HG03135 (cell line): ENCODE data around the gene TCAF2.
"Not testable (repeated sequence)": the region's sequence is repeated elsewhere in the genome, so short reads cannot be mapped to it uniquely, and the experiment has no call there.

ENCODE experiments used
- ATAC-seq: cut with Tn5 transposase; IDR thresholded peaks from one replicate; pipeline ENCODE4 v1.9.1; 2021; ENCODE audit warnings: mild to moderate bottlenecking, moderate library complexity; ENCODE audit not compliant: unreplicated experiment

The TCAF2 gene

GRCh38 chr7:143620646-143621045 is at the start of gene TCAF2:
Gene TCAF2 (plus strand): TSS chr7:143620974.
- peak; percentile 95 for ATAC-seq

- not testable (repeated sequence) for ATAC-seq
Observed at GRCh38 chr7:143571501-143571900, 49.3 kb upstream of the TCAF2 start, which contains the start of gene CTAGE15. Gene CTAGE15 (plus strand): TSS chr7:143571801. CDS start chr7:143571818, 17 bp downstream.

DNA sequence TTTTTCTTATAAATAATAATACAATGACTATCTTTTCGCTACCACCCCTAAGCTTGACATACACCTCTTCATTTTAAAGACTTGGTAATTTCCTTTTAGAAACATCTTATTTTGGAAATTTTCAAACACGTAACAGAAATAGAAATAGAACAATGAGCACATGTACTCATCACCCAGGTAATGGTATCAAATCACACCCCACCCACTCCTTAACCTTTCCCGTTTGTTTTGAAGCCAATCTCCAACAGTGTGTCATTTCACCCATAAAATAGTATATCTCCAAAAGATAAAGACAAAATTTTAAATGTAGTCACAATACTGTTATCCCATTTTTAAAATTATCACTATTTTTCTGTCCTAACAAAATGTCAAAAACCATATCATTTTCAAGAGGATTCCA is 32.6 kb upstream of the TCAF2 start:
- ATAC-seq: not testable (repeated sequence)

GRCh38 chr7:143589897-143590296 is 30.9 kb upstream of the TCAF2 start:
- not testable (repeated sequence) for ATAC-seq

- ATAC-seq: not testable (repeated sequence)
Observed at GRCh38 chr7:143598086-143598485, 22.7 kb upstream of the TCAF2 start.

- ATAC-seq: not testable (repeated sequence)
Observed at GRCh38 chr7:143603549-143603948, 17.2 kb upstream of the TCAF2 start.

- ATAC-seq: not testable (repeated sequence)
Observed at GRCh38 chr7:143606088-143606487, 14.7 kb upstream of the TCAF2 start.

GRCh38 chr7:143615545-143615944 is 5.2 kb upstream of the TCAF2 start:
- ATAC-seq: not testable (repeated sequence)

GRCh38 chr7:143617204-143617603 is 3.6 kb upstream of the TCAF2 start:
- not testable (repeated sequence) for ATAC-seq

DNA sequence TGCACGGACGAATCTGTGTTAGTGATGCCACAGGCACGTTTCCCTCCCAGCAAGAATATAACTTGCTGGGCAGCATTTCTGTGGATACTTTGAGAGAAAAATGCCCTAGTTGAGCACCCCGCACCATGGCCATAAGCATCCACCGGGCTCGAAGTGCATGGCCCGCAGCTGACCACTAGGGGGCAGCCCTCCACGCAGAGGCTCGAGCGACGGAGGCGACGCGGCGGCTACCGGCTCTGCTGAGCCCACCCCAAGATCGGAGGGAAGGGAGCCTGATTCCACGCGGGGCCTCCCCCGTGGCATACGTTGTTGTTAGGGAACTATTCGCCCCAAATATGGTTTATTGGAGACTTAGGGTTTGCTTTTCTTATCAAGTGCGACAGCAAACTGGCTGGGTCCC is 716 bp upstream of the TCAF2 start:
- ATAC-seq: peak; percentile 27

- ATAC-seq: peak; percentile 35
Observed at GRCh38 chr7:143621175-143621574, 401 bp downstream of the TCAF2 start.

- ATAC-seq: peak; percentile 34
Observed at GRCh38 chr7:143622130-143622529, 1.4 kb downstream of the TCAF2 start.

DNA sequence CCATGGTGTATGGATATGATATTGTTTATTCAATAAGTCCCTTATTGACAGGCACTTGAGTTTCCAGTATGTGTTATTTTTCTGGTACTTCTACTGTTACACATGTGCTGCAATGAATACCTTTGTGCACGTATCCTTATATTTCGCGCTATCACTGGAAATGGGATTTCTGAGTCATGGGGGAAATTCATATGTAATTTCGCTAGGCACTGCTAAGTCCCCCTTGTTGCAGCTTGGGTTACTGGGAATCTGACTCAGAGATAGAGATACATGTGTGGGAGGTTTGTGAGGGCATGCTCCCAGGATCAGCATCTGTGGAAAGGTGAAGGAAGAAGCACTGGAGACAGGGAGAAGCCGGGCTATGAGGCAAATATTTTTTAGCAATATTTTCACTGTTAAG is 9.9 kb downstream of the TCAF2 start:
- ATAC-seq: not testable (repeated sequence)

- not testable (repeated sequence) for ATAC-seq
Observed at GRCh38 chr7:143632506-143632905, 11.7 kb downstream of the TCAF2 start.

DNA sequence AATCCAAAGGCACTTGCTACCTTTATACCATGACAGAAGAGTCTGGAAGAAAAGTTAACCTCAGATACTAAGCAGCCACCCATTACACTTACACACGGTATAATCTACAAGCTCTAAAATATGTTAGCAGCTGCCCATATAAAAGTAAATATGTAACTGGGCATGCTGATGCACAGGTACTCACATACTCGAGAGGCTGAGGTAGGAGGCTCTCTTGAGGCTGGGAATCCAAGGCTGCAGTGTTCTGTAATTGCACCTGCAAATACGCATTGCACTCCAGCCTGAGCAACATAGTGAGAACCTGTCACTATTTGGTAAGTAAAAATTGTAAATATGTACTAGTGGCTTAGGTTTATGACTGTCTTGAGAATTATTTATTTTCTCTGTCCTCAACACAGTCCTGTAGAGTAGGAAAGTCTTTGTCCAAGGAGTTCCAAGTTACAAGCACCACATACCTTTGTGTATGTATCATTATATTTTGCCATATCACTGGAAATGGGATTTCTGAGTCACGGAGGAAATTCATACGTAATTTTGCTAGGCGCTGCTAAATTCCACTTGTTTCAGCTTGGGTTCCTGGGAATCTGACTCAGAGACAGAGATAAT is 12.3 kb downstream of the TCAF2 start:
- ATAC-seq: not testable (repeated sequence)

DNA sequence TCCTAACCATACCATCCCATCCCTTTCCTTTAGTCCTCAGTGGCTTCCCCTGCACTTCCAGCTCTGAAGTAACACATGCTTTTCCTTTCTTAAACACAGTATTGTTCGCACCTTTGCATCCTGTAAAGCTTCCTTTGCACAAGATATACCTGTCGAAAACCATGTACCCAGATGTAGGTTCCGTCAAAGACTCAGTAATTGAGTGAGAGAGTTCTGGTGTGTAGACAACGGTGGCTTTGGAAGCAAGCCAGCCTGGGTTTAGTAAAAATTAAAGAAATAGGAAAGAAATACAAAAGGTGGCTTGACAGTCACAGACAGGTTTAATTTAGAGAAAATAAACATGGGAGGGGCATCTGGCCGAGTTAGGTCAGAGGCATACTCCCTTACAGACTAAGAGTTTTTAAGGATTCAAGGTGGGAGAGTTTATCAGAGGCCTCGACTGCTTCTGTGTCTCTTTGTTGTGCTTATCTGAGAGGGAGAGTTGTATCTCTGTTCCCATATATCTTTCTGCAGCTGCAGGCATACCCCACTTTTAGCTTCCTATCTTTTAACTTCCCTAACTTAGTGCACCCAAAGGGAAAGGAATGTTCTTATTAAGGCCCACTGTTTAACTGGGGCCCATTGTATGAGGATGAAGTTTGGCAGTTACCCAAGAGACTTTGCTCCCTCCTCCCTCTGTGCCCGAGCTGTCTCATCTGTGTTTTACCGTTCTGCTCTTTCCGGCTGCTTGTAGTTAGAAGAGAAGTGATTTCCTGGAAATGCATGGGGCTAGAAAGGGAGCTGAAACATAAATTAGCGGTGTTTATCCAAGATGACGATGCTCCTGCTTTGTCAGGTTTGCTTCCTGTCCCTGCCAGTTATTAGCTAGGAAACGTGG is 14.8 kb downstream of the TCAF2 start:
- ATAC-seq: not testable (repeated sequence)

GRCh38 chr7:143639372-143639771 is 18.6 kb downstream of the TCAF2 start:
- ATAC-seq: not testable (repeated sequence)

DNA sequence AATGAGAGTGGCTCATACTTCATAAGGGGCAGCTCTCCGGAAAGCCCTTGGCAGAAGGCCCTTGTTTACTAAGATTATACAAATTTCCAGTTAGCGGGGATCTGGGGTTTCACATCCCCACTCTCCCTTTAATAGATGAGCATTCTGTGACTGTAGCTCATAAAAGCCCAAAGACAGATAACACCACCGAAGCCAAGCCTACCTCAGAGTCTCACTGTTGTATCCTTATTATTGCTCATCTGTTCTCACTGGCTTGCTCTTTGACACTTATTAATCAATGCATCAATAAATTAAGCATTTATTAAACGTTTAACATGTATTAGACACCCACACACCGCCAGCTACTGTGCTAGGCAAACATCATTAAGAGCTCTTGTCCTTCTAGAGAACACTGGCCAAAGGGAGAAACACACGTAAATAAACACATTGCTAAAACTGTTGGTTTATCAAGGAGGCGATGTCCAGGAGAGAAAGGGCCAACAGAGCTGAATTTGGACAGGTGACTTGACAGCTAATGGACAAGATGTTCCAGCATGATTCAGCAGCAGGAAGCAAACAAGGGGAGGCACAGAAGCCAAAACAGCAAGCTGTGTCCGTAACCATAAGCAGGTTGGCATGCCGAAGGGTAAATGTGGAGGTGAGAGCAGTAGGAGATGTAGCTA is 19.9 kb downstream of the TCAF2 start:
- not testable (repeated sequence) for ATAC-seq

GRCh38 chr7:143646598-143646997 is 25.8 kb downstream of the TCAF2 start:
- ATAC-seq: not testable (repeated sequence)

- ATAC-seq: not testable (repeated sequence)
Observed at GRCh38 chr7:143649902-143650301, 29.1 kb downstream of the TCAF2 start.

DNA sequence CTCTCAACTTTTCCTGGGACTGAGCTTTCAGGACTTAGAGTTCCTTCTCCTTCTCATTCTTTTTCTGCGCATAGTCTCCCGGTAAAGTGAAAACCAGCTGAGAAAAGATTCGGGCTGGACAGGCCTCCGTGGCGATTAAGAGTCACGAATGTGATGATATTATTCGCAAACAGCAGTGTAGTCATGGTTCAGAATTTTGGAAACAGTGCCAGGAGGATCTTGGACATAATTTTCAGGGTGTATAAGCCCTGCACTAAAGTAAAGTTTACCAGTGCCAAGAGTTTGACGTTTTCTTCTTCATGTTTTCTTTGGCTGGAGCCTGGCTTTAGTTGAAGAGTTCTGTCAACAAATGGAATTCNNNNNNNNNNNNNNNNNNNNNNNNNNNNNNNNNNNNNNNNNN is 29.7 kb downstream of the TCAF2 start:
- ATAC-seq: not testable (repeated sequence)
